HepG2 (cell line): Measurements from ENCODE around the gene THOP1. TPM values are rescaled to one million over a fixed set of nuclear protein-coding genes. Genes with fewer than 3 reads are reported as not detected.

Experiments
- AGO2 ChIP-seq: fragments of 200-400 bp; formaldehyde crosslinking; optimal IDR thresholded peaks from 2 replicates; pipeline ENCODE3; 2017; ENCODE audit warnings: mild to moderate bottlenecking, low read depth, low read length, moderate library complexity
- ARNT ChIP-seq: fragments of 450-650 bp; IDR thresholded peaks from 2 replicates; pipeline ENCODE4 v1.6.1; 2017
- CCDC6 ChIP-seq: sonication (generic); formaldehyde crosslinking; IDR thresholded peaks from 2 replicates; pipeline ENCODE4 v1.8.1; 2022; ENCODE audit warnings: mild to moderate bottlenecking, missing genetic modification reagents, moderate library complexity
- DMTF1 ChIP-seq: sonication (generic); formaldehyde crosslinking; IDR thresholded peaks from 2 replicates; pipeline ENCODE4 v1.4.0; 2020; ENCODE audit warnings: mild to moderate bottlenecking, missing genetic modification reagents
- KAT2B ChIP-seq: fragments of 150-350 bp; IDR thresholded peaks from 2 replicates; pipeline ENCODE4 v1.6.1; 2014; ENCODE audit warnings: low read depth, low read length, borderline replicate concordance
- MEIS2 ChIP-seq: sonication (generic); formaldehyde crosslinking; IDR thresholded peaks from 2 replicates; pipeline ENCODE4 v1.9.0; 2021; ENCODE audit warnings: mild to moderate bottlenecking, missing genetic modification reagents
- MIER3 ChIP-seq: IDR thresholded peaks from 2 replicates; pipeline ENCODE4 v1.6.1; 2016; ENCODE audit warnings: missing compliant biosample characterization, borderline replicate concordance
- MXD4 ChIP-seq: IDR thresholded peaks from 2 replicates; pipeline ENCODE4 v1.6.1; 2016; ENCODE audit warnings: mild to moderate bottlenecking, missing biosample characterization, missing genetic modification reagents
- NAIF1 ChIP-seq: sonication (generic); formaldehyde crosslinking; IDR thresholded peaks from 2 replicates; pipeline ENCODE4 v1.5.0; 2020; ENCODE audit warnings: mild to moderate bottlenecking, missing genetic modification reagents, borderline replicate concordance
- POLR2G ChIP-seq: fragments of 200-400 bp; formaldehyde crosslinking; IDR thresholded peaks from 2 replicates; pipeline ENCODE4 v1.6.1; 2018; ENCODE audit warnings: mild to moderate bottlenecking, low read depth, low read length, moderate library complexity
- RAD51 ChIP-seq: fragments of 450-650 bp; IDR thresholded peaks from 2 replicates; pipeline ENCODE4 v1.6.1; 2016; ENCODE audit warnings: borderline replicate concordance
- ZFP82 ChIP-seq: sonication (generic); formaldehyde crosslinking; IDR thresholded peaks from 2 replicates; pipeline ENCODE4 v1.5.1; 2020; ENCODE audit warnings: mild to moderate bottlenecking, missing genetic modification reagents, borderline replicate concordance
- ZNF121 ChIP-seq: sonication (generic); formaldehyde crosslinking; IDR thresholded peaks from 2 replicates; pipeline ENCODE4 v1.5.0; 2020; ENCODE audit warnings: mild to moderate bottlenecking, missing genetic modification reagents
- ZNF318 ChIP-seq: sonication (generic); formaldehyde crosslinking; IDR thresholded peaks from 2 replicates; pipeline ENCODE4 v1.4.0; 2020; ENCODE audit warnings: mild to moderate bottlenecking, missing genetic modification reagents
- ZNF337 ChIP-seq: sonication (generic); formaldehyde crosslinking; IDR thresholded peaks from 2 replicates; pipeline ENCODE4 v1.5.1; 2020; ENCODE audit warnings: missing genetic modification reagents, low read depth, mild to moderate bottlenecking, borderline replicate concordance
- ZNF513 ChIP-seq: sonication (generic); formaldehyde crosslinking; conservative IDR thresholded peaks from 2 replicates; pipeline ENCODE4 v1.5.0; 2020; ENCODE audit warnings: missing genetic modification reagents
- ZNF775 ChIP-seq: sonication (generic); formaldehyde crosslinking; IDR thresholded peaks from 2 replicates; pipeline ENCODE4 v1.4.0; 2020; ENCODE audit warnings: missing genetic modification reagents, mild to moderate bottlenecking, moderate library complexity, borderline replicate concordance
- ZNF850 ChIP-seq: sonication (generic); formaldehyde crosslinking; conservative IDR thresholded peaks from 2 replicates; pipeline ENCODE4 v1.9.0; 2021; ENCODE audit warnings: mild to moderate bottlenecking, missing genetic modification reagents
- polyA plus RNA-seq, 8 experiments: library from polyadenylated mRNA; depleted of rRNA in 3 of 8; stranded (reverse) in 7 of 8; unstranded in 1 of 8; fragments of >200 nt; fragmentation: Illumina TruSeq in 4 of 8; extraction: Trizol in 4 of 8; gene quantifications; 2 replicates each; pipeline versions ENCODE4 v1.2.1 to v1.2.3, GENCODE V29; 2011 to 2016; ENCODE audit warnings: low read depth in 4 of 8, missing spikeins in 1 of 8, mixed read lengths in 1 of 8; ENCODE audit not compliant: insufficient read depth in 1 of 8
- total RNA-seq, 5 experiments: library from RNA; depleted of rRNA; stranded (reverse); fragments of >200 nt; fragmentation: Illumina TruSeq; extraction: Trizol; gene quantifications; 2 replicates each; pipeline ENCODE4 v1.2.3, GENCODE V29; 2016; ENCODE audit warnings: low read depth in 1 of 5

The THOP1 gene
- total and polyA plus RNA-seq, 2 of the 13 experiments (the other 11 are each of a cell fraction or from before 2014, with no cell fraction given) = 74.4 to 116 TPM

GRCh38 chr19:2739602-2740313, 45.5 kb upstream of the THOP1 start, which contains the start of gene SLC39A3 (continued):
- TF ChIP-seq POLR2G = peak; percentile 66; the same call in 1 of the 2 replicates
- peak; percentile 50 for TF ChIP-seq ZNF121 (CRISPR knock-in tag)
- TF ChIP-seq CCDC6 (CRISPR knock-in tag) = peak; percentile 81; the same call in 1 of the 2 replicates
- TF ChIP-seq AGO2 = no peak
- no peak for TF ChIP-seq KAT2B
- peak; percentile 98 for TF ChIP-seq MEIS2 (CRISPR knock-in tag)
- TF ChIP-seq RAD51 = no peak
- no peak; the same call in 1 of the 2 replicates for TF ChIP-seq DMTF1 (CRISPR knock-in tag)
- no peak; the same call in 1 of the 2 replicates for TF ChIP-seq NAIF1 (CRISPR knock-in tag)
- TF ChIP-seq ZNF850 (CRISPR knock-in tag) = peak; percentile 85
- no peak for TF ChIP-seq ARNT
- peak; percentile 89; the same call in 1 of the 2 replicates for TF ChIP-seq ZFP82 (CRISPR knock-in tag)
- no peak for TF ChIP-seq ZNF513 (CRISPR knock-in tag)
- TF ChIP-seq ZNF775 = no peak
- peak; percentile 97 for TF ChIP-seq MXD4 (CRISPR knock-in tag)
- peak; percentile 98 for TF ChIP-seq MIER3 (CRISPR knock-in tag)
- TF ChIP-seq ZNF318 (CRISPR knock-in tag) = 0 out of 2 replicates have a peak, but pooled peaks have one; percentile 35
- peak; percentile 90; the same call in 1 of the 2 replicates for TF ChIP-seq ZNF337
